HTERT RPE-1 (cell line): Measurements from ENCODE around the gene ST3GAL4.
"Not testable (repeated sequence)": the region's sequence is repeated elsewhere in the genome, so short reads cannot be mapped to it uniquely, and the experiment has no call there.

Experiments
- in situ Hi-C: fragments of 300-500 bp; cut with MboI; formaldehyde crosslinking; loops from 4 replicates; pipeline ENCODE4 v1.14.3; 2020; ENCODE audit warnings: low sequenced_read_pairs

Gene ST3GAL4

DNA sequence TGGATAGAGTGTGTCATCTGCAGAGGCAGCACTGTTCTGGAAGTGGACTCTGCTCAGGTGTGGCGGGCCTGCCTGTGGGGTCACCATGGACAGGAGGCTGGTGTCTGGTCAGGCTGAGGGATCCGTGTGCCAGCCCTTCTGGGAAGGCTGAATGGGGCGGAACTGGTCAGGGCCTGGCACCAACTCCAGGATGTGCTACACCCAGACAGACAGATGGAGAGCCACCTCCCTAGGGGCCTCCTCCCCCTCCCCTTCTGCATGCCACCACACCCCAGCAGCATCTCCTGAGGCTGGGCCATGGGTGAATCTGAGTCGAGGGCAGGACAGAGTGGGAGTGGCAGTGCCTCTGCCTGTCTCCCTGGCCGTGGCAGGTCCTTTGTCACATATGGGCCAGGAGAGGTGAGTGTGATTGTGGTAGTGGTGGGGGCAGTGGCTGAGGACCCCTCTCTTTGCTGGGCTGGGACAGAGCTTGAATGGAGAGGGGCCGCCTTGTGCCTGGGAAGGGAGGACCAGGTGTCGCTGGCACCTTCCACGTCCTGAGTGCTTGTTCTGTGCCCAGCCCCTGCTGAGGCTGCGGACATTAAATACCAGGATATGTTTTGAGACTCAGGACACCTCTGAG is 29.1 kb downstream of the ST3GAL4 start:
- in situ Hi-C loops: no loop called here

DNA sequence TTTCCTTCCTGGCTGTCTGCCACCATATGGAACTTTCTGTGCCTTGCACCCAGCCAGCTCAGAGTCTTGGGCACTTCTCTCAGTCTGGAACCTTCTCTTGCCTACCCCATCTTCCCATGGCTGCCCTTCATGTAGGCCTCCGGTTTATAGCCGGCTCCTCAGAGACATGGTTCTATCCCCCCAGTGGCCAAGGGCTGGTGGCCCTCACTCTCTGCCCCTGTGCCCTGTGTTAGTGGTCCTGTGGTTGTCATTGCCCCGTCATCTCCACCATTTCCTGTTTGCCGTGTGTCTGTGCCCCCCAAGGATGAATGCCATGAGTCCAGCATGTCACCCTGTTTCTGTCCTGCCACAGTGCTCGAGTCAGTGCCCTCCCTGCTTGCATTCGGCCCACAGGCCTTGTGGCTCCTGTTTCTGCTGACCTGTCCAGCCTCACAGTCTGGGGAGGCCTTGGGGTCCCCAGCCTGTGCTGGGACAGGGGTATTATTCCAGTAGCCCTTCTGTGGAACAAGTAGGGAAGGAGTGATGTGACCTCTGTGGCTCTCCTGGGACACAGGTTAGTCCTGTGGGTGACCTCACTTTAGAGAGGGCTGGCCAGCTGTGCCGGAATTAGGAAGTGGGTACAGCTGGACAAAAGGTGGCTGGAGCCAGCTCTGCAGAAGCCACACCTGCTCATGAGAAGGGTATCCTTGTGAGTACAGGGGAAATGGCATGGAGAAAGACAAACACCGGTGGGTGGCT is 30.7 kb downstream of the ST3GAL4 start:
- in situ Hi-C loops: no loop called here

DNA sequence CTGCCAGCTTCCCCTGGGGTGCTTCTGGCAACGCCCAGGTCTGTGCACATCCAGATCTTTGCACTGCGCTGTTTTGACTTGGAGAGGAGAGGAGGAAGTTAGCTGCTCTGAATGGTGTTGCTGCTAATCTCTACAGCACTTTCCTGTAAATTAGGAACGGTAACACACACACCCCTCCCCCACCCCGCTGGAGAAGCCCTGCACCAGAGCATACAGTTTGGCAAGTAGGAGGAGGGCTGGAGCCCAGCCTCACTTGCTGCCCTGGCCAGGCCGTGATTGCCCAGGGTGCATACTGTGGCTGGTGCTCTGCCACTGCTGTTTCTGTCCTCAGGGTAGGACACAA is 31.2 kb downstream of the ST3GAL4 start:
- in situ Hi-C loops: not testable (repeated sequence)

DNA sequence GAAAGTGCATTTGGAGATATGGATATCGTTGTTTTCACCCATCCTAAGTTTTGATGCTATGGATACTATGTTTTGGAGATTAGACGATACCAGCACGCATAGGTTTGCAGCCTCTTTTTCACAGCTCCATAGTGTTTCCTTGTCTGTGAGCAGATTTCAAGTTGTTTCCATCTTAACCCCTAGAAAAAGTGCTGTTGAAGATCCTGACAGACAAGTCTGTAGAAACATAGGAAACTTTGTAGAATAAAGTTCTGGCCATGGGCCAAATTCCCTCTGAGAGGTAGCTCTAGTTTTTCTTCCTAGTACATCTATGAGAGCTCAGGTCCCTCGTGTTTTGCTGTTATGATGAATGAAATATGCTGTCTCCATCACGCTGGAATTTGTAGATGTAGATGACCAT is 32.4 kb downstream of the ST3GAL4 start:
- in situ Hi-C loops: no loop called here

DNA sequence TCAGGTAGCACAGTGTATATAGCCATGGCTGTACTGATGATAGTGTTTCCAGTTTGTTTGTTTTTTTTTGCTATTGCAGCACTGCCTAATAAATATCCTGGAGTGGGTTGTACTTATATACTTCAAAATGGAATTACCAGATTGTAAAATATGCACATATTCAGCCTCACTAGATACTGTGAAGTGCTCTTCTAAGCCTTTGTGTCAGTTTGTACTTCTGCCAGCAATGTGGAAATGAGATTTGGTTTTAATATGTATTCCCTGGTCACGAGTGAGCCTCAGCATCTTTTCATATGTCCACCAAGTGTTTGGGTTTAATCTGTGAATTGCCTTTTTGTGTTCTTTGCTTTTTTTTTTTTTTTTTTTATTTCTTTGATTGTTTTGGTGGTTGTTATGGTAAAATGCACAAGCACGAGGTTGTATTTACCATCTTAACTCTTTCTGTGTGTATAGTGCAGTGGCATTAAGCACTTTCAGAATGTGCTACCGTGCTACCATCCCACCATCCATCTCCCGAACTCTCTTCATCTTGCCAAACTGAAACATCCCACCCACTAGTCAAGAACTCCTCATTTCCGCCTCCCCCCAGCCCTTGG is 34.9 kb downstream of the ST3GAL4 start:
- in situ Hi-C loops: no loop called here

DNA sequence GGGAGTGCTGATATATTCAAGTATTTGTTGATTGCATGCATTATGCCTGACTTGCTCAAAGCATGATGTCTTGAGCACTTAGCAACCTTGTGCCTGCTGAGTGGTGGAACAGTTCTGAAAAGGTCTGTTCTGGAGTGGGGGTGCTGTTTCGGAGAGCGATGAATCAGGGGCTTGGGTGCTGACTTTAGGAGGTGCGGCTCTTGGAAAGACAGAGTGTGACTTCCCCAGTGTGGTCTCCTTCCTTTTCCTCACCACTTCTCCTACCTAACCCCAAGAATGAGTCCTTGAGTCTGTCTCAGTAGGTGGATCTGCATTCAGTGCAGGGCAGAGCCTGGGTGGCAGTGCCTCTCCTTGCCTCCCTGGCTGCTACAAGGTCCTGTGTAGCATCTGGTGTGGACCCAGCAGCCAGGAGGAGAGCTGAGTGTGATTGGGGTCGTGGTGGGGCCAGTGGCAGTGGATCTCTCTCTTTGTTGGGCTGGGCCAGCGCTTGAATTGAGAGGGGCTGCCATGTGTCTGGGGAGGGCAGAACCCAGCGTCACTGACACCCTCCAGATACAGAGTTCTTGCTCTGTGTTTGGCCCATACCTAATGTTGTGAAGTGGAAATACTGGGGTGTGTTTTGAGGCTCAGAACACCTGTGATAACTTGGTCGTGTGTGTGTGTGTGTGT is 35.9 kb downstream of the ST3GAL4 start:
- in situ Hi-C loops: no loop called here

DNA sequence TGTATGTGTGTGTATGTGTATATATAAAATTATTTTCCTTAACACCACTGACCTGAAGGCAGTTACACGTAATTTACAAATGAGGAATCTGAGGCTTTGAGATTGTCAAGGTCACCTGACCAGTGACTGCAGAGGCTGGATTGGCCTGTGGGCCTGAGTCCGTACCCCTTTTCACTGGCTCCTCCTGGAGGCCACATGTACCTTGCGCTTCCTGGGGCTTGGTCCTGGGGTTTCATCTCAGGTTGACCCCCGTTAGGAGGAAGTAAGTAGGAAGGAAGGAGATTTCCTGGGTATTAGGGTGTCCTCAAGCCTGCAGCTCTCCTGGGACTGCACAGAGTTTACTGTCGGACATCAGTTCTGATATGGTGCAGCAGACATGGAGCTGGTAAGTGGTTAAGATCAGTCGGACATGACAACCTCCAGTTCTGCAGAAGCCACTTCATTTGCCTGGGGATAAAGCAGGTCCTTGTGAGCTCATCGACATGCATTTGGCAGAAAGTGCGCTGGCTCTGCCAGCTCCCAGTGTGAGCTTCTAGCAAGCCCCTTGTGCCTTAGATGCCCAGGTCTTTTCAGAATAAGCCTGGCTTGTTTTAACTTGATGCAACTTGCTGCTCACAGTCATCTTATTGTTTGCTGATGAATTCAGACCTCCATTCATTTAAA is 36.6 kb downstream of the ST3GAL4 start:
- in situ Hi-C loops: no loop called here

DNA sequence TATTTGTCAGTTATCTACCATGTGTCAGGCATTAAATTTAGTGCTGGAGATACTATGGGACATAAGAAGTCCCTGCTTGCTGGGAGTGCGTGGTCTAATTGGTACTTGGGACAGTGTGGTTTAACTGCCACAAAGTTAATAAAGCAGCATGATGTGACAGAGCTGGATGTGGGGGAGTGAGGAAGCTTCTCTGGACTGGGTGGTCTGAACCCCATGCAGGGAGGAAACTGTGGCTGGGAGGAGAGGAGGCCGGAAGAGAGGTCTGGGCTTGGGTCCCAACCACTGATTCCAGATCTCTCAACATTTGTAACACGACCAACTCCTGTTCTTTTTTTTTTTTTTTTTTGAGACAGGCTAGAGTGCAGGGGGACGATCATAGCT is 37.1 kb downstream of the ST3GAL4 start:
- in situ Hi-C loops: no loop called here

DNA sequence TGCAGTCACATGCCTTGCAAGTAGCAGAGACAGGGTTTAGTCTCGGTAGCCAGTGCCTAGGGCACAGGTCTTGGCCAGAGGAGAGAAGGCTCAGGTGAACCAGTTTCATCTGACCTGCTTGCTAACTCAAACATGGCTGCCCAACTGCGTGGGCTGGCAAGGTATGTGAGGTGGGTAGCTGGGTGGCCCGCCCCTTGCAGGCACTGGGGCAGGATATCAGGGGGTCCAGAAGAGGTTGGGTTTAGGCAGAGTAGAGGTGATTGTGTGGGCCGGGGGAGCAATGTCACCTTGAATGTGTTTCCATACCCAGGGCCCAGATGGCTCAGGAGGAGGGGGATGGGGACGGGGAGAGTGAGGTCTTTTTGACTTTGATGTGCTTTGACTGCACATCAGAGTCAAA is 37.7 kb downstream of the ST3GAL4 start:
- in situ Hi-C loops: no loop called here

DNA sequence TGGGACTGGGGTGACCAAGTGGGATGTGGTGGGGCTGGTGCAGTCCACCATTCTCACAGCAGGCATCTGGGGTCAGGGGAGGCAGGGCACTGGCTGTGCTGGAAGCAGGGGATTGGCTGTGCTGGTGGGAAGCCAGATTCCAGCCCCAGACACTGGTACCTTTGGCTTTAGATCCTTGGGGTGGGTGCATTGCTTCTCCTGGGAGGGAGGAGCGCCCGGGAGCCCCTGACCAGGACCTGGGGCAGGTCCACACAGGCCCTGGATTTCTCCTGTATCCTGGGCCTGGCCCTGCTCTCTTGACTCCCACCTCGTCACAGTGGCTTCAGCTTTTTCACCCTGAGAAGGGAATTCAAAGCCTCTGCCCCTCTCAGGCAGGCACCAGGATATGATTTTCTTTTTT is 38.5 kb downstream of the ST3GAL4 start:
- in situ Hi-C loops: no loop called here

DNA sequence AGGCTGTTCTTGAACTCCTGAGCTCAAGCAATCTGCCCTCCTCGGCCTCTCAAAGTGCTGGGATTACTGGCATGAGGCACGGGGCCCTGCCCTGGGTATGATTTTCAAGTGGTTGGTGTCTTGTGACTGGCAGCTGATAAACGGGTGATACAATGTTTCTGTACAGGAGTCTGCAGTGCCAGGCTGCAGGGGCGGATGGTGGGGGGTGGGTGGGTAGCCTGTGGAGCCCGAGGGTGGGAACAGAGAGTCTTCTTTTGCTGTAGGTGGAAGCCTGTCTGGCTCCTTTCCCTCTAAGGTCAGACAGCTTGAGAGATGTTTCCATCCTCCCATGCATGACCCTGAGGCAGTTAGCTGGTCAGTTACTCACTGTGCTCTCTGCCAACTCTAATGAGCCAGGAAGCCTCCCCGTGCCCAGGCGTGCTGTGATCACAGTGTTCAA is 39.2 kb downstream of the ST3GAL4 start:
- in situ Hi-C loops: not testable (repeated sequence)

DNA sequence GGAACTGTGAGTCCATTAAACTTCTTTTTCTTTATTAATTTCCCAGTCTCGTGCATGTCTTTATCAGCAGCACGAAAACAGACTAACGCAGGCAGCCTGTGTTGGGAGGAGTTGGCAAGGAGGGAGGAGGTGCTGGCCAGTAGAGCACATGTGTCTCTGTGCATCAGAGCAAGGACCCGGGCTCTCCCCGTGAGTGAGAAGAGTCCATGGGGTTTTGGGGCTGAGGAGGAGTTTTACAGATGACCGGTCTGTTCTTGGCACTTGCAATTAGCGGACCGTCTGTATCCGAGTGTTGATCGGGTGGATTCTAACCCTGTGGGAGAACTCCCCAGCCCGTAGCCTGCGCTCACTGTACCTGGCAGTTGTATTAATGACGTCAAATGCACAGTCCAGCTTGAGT is 40.3 kb downstream of the ST3GAL4 start:
- in situ Hi-C loops: not testable (repeated sequence)

DNA sequence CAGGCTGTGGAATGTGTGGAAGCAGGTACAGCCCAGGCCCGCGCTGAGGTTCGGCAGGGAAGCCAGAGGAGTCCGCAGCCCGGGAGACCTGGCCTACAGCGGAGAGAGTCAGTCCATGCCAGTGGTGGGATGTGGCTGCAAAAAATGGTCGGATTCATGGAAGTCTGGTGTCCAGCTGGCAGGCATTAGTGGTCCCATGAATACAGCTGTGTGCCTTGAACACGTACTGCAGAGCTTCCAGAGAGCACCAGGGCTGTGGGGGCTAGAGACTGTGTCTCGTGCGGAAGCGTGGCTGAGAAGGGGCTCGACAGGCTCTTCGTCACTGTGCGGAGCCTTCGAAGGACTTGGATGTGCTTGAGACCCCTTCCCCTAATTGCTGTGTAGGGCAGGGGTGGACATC is 40.8 kb downstream of the ST3GAL4 start:
- in situ Hi-C loops: not testable (repeated sequence)

DNA sequence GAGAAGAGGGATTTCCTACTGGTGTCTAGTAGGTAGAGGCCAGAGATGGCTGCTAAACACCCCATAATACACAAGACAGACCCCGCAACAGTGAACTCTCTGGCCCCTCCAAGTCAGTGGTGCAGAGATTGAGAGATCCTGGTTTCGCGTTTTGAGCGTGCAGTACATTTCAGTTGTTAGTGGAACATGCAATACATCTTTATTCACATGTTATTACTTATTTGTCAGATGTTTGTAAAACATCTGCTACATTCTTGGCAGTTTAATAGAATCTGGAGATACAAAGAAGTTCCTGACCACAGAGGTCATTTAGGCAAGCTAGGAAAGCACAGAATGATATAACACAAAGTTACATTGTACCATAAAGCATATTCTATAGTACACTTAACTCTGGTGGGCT is 41.5 kb downstream of the ST3GAL4 start:
- in situ Hi-C loops: no loop called here

DNA sequence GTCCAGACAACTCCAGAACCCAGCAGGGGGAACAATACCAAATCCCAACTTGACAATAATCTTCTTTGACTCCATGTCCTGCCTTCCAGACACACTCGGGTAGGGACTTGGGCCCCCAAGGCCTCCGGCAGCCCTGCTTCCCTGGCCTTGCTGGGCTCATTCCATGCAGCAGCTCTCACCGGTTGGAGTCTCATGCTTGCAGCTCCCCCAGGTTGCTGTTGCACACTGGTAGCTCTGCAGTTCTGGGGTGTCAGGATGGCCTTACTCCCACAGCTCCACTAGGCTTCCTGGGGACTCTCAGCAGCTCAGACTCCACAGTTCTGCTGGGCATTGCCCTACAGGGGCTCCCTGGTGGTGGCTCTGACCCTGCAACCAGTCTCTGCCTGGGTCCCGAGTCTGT is 42.8 kb downstream of the ST3GAL4 start:
- in situ Hi-C loops: no loop called here

DNA sequence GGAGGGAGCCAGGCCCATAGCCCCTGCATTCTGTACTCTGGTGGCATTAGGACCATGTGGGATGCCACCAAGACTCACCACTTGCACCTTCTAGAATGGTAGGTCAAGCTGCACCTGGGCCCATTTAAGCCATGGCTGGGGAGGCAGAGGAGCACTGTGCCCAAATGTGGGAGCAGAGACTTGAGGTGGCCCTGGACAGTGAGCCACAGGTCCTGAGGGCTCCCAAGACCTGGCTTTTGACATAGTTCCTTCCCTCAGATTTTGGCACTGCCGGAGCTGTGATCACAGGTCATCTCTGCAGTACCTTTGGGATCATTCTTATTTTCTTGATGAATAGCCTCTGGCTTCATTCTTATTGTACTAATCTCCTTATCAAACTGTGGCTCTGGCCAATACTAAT is 43.2 kb downstream of the ST3GAL4 start:
- in situ Hi-C loops: no loop called here

DNA sequence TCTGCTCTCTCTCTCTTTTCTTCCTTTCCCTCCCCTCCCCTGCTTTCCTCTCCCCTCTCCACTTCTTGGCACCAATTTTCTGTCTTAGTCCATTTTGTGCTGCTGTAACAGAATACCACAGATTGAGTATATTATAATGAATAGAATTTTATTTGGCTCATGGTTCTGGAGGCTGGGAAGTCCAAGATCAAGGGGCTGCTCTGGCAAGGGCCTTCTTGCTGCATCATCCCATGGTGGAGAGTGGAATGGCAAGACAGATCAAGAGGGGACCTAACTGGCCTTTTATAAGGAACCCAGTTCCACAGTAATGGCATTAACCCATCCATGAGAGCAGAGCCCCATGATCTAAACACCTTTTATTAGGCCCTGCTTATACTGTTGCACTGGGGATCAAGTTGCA is 44.5 kb downstream of the ST3GAL4 start:
- in situ Hi-C loops: no loop called here

DNA sequence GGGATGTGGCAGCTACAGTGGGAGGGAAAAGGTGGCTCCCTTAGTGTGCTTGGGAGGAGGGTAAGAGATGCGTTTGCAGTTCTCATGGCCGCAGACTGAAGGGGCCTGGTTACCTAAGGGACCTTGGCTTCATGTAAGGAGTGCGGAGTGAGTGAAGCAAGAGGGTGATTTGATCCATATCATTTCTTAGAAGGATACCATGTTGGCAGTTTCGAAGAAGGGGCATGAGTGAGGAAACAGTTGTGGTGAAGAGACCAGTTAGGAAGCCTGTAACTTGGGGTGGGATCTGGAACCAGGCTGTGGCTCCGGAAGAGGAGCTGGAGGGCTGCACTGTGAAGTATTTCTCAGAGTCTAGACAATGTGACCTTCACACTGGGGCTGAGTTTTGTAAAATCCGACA is 45.0 kb downstream of the ST3GAL4 start:
- in situ Hi-C loops: no loop called here

DNA sequence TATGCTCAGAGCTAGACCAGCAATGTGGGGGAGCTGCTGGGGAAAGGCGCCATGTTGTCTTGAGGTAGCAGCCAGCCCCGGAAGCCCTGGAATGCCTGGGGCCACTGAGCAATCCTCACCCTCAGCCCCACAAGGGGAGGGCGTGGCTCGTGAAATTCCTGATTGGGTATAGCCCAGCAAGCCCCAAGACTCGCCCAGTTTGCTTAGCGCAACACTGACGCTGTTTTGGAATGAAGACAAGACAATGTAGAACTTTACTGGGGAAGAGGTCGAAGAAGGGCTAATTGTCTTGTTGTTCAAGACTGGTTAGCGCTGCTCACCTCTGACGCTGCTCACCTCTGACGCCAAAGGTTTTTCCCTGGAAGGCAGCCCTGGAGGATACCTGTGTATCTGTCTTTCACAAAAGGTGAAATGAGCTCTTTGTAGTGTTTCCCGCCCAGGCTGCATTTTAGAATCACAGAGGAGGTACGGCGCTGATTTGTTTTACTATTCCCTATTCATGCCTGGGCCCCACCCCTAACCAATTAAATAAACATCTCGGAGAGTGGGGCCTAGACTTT is 47.6 kb downstream of the ST3GAL4 start:
- in situ Hi-C loops: no loop called here

DNA sequence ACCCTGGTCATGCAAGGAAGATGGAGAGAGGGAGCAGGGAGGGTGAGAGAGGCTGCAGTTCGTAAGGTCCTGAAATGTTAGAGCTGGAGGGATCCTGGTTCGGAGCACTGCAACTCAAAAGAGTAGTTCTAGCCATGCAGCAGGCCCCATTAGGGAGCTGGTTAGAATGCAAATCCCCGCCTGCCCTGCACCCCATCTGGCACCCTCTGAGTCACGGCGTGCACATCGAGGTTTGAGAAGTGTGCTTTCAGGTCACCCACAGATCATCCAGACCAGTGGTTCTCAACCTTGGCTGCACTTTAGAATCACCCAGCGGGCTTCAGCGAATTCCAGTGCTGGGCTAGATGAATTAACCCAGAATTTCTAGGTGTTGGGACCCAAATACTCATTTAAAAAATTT is 48.2 kb downstream of the ST3GAL4 start:
- in situ Hi-C loops: no loop called here

DNA sequence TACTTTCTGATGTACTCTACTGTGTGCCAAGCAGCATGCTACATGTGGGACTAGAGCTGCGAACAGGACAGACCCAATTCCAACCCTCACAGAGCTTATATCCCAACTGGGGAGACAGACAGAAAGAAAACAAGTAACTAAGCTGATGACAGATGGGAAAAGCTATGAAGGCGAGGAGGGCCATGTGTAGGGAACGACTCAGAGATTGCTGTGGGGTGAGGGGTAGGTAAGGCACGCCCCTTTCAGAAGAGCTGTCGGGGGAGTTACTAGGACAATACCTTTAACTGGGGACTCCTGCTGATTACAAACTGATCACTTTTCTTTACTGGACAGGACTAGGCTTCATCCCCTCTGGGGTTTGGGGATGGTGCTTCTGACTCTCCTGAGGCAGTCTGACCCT is 48.9 kb downstream of the ST3GAL4 start:
- in situ Hi-C loops: no loop called here
